Cerebellar cortex (tissue), 1 donor: ENCODE results near the gene MPPED1.

Source experiments
- DNase-seq: peaks from one replicate; pipeline ENCODE4 v3.0.0-alpha.2; 2015; ENCODE audit warnings: low spot score

The MPPED1 gene

GRCh38 chr22:43393132-43393843, 18.5 kb upstream of the MPPED1 start:
- no peak for DNase-seq

- DNase-seq: no peak
These were observed 17.9 kb upstream of the MPPED1 start for GRCh38 chr22:43393844-43394474.

- no peak for DNase-seq
These were observed 16.6 kb upstream of the MPPED1 start for GRCh38 chr22:43395086-43395695.

- no peak for DNase-seq
These were observed 15.4 kb upstream of the MPPED1 start for GRCh38 chr22:43396321-43396933.

GRCh38 chr22:43396934-43397457, 14.8 kb upstream of the MPPED1 start:
- no peak for DNase-seq

GRCh38 chr22:43397766-43398165, 14.0 kb upstream of the MPPED1 start:
- DNase-seq: no peak

GRCh38 chr22:43398246-43398645, 13.6 kb upstream of the MPPED1 start:
- DNase-seq: no peak

GRCh38 chr22:43398910-43399309, 12.9 kb upstream of the MPPED1 start:
- DNase-seq: no peak

- DNase-seq: no peak
These were observed 12.4 kb upstream of the MPPED1 start for GRCh38 chr22:43399338-43399979.

GRCh38 chr22:43399980-43400358, 11.8 kb upstream of the MPPED1 start:
- no peak for DNase-seq

GRCh38 chr22:43400449-43400848, 11.4 kb upstream of the MPPED1 start:
- DNase-seq: no peak

GRCh38 chr22:43401233-43401632, 10.6 kb upstream of the MPPED1 start:
- no peak for DNase-seq

GRCh38 chr22:43401661-43402060, 10.2 kb upstream of the MPPED1 start:
- DNase-seq: no peak

GRCh38 chr22:43402128-43402527, 9.7 kb upstream of the MPPED1 start:
- DNase-seq: no peak

- no peak for DNase-seq
These were observed 7.0 kb upstream of the MPPED1 start for GRCh38 chr22:43404673-43405385.

- no peak for DNase-seq
These were observed 5.5 kb upstream of the MPPED1 start for GRCh38 chr22:43406186-43406790.

GRCh38 chr22:43407591-43407990, 4.2 kb upstream of the MPPED1 start:
- DNase-seq: no peak

GRCh38 chr22:43408009-43408408, 3.8 kb upstream of the MPPED1 start:
- DNase-seq: no peak

GRCh38 chr22:43409046-43409445, 2.8 kb upstream of the MPPED1 start:
- no peak for DNase-seq

- DNase-seq: no peak
These were observed 2.0 kb upstream of the MPPED1 start for GRCh38 chr22:43409800-43410199.
